Natural killer cell (primary cell): ENCODE results near the gene DNTT. TPM values are rescaled to one million over a fixed set of nuclear protein-coding genes. Genes with fewer than 3 reads are reported as not detected.
"Not testable (repeated sequence)": the region's sequence is repeated elsewhere in the genome, so short reads cannot be mapped to it uniquely, and the experiment has no call there.

Experiments used
- ATAC-seq, 3 donors: fragments of 150-1000 bp in 2 of 3; fragments of 200-7000 bp in 1 of 3; cut with Tn5 transposase; 1 replicate in 1 of 3; 2 replicates in 2 of 3; pipeline ENCODE4 v1.10.0; 2021; ENCODE audit warnings: mild to moderate bottlenecking in 2 of 3, moderate library complexity in 2 of 3
- DNase-seq, 2 donors: peaks; one replicate each; pipeline versions ENCODE4 v3.0.0 to v3.0.0-alpha.2; 2013 to 2021; ENCODE audit warnings: mixed read lengths in 1 of 2
- H3K27ac ChIP-seq: one replicate; pipeline ENCODE4 v1.5.1; 2013; ENCODE audit warnings: mild to moderate bottlenecking, low read length
- H3K27me3 ChIP-seq: one replicate; pipeline ENCODE4 v1.6.1; 2013; ENCODE audit warnings: low read length; ENCODE audit not compliant: control insufficient read depth, insufficient read depth
- H3K36me3 ChIP-seq: one replicate; pipeline ENCODE4 v1.6.1; 2013; ENCODE audit warnings: low read length; ENCODE audit not compliant: control insufficient read depth, insufficient read depth
- H3K4me1 ChIP-seq: one replicate; pipeline ENCODE4 v1.6.1; 2013; ENCODE audit warnings: low read length; ENCODE audit not compliant: control insufficient read depth, insufficient read depth
- H3K4me3 ChIP-seq: one replicate; pipeline ENCODE4 v1.5.1; 2013; ENCODE audit warnings: low read length
- H3K9me3 ChIP-seq: one replicate; pipeline ENCODE4 v1.6.1; 2013; ENCODE audit warnings: low read length; ENCODE audit not compliant: control insufficient read depth, insufficient read depth
- H3K27ac Mint-ChIP-seq, 2 donors: one replicate each; pipeline ENCODE4 v1.8.0; 2022; ENCODE audit warnings: mild to moderate bottlenecking in 2 of 2, mixed read lengths in 2 of 2, moderate library complexity in 1 of 2
- H3K27me3 Mint-ChIP-seq, 2 donors: one replicate each; pipeline ENCODE4 v1.8.0; 2022; ENCODE audit warnings: low read depth in 2 of 2, mixed read lengths in 2 of 2
- H3K36me3 Mint-ChIP-seq: one replicate; pipeline ENCODE4 v1.8.0; 2022; ENCODE audit warnings: mixed read lengths
- H3K4me1 Mint-ChIP-seq, 2 donors: one replicate each; pipeline ENCODE4 v1.8.0; 2022; ENCODE audit warnings: mixed read lengths in 2 of 2
- H3K4me3 Mint-ChIP-seq: one replicate; pipeline ENCODE4 v1.8.0; 2022; ENCODE audit warnings: mild to moderate bottlenecking, moderate library complexity, mixed read lengths
- H3K9me3 Mint-ChIP-seq, 2 donors: one replicate each; pipeline ENCODE4 v1.8.0; 2022; ENCODE audit warnings: mixed read lengths in 2 of 2
- CTCF ChIP-seq: fragments of 200-600 bp; IDR thresholded peaks from one replicate; pipeline ENCODE4 v1.8.0; 2022; ENCODE audit warnings: antibody characterized with exemption
- WGBS: methylation state at CpG from one replicate; pipeline ENCODE4 v1.1.7; 2013; ENCODE audit warnings: missing lambda C conversion rate; ENCODE audit not compliant: insufficient coverage; 5-methylcytosine and 5-hydroxymethylcytosine counted together
- intact Hi-C: fragments of 100-400 bp; cut with micrococcal nuclease; formaldehyde crosslinking; loops from one replicate; pipeline ENCODE4 v1.14.2; 2022
- total RNA-seq, 4 donors: library from RNA; stranded (reverse); fragments of 120-200 nt in 1 of 4; gene quantifications; one replicate each; pipeline versions ENCODE4 v1.2.3 to v1.2.4, GENCODE V29; 2013 to 2022

Gene DNTT
- total RNA-seq, 3 donors from 2014 or later (not counting 1 experiment from before 2014, with no cell fraction given): not detected

GRCh38 chr10:96301616-96302015 is 2.6 kb upstream of the DNTT start:
- Mint-ChIP-seq H3K9me3 (no peaks in the 10 kb centered on the region), H3K27me3 (peaks cover 8 to 19% of the 10 kb centered on the region in 2 donors), H3K4me1 (peaks cover 16 to 23% of the 10 kb centered on the region in 2 donors), H3K4me3 (no peak overlapping the region), H3K27ac (peak overlapping the region in 1 of 2 donors; percentile 10), H3K36me3 (no peaks in the 10 kb centered on the region)
- H3K36me3 ChIP-seq: no peaks in the 10 kb centered on the region
- no peaks in the 10 kb centered on the region for H3K9me3 ChIP-seq
- WGBS: 75% methylated on average over 1 of the region's 1 CpG
- no peak overlapping the region for H3K4me3 ChIP-seq
- H3K27ac ChIP-seq: no peak overlapping the region
- ATAC-seq: no peak
- H3K27me3 ChIP-seq: no peaks in the 10 kb centered on the region
- peaks cover 7% of the 10 kb centered on the region for H3K4me1 ChIP-seq
- intact Hi-C loops: no loop called here
- no peak for TF ChIP-seq CTCF
- DNase-seq: no peak

- no peaks in the 10 kb centered on the region for H3K9me3 ChIP-seq
- ATAC-seq (no peak), DNase-seq (no peak)
- Mint-ChIP-seq H3K4me1 (peaks cover 9 to 14% of the 10 kb centered on the region in 2 donors), H3K4me3 (no peak overlapping the region), H3K27me3 (peaks cover 15 to 25% of the 10 kb centered on the region in 2 donors), H3K9me3 (no peaks in the 10 kb centered on the region), H3K27ac (no peak overlapping the region), H3K36me3 (no peaks in the 10 kb centered on the region)
- no peaks in the 10 kb centered on the region for H3K36me3 ChIP-seq
- no peak for TF ChIP-seq CTCF
- no peak overlapping the region for H3K4me3 ChIP-seq
- 72% methylated on average over 3 of the region's 3 CpGs for WGBS
- no peak overlapping the region for H3K27ac ChIP-seq
- H3K4me1 ChIP-seq: peaks cover 3% of the 10 kb centered on the region
- H3K27me3 ChIP-seq: no peaks in the 10 kb centered on the region
- intact Hi-C loops: no loop called here
These were observed 785 bp downstream of the DNTT start for GRCh38 chr10:96305019-96305418.

- no peaks in the 10 kb centered on the region for H3K27me3 ChIP-seq
- Mint-ChIP-seq H3K4me1 (peaks cover under 1% of the 10 kb centered on the region in 2 donors), H3K4me3 (no peak overlapping the region), H3K27ac (no peak overlapping the region), H3K27me3 (peaks cover 13 to 17% of the 10 kb centered on the region in 2 donors), H3K9me3 (no peaks in the 10 kb centered on the region), H3K36me3 (no peaks in the 10 kb centered on the region)
- TF ChIP-seq CTCF: no peak
- H3K36me3 ChIP-seq: no peaks in the 10 kb centered on the region
- no peak overlapping the region for H3K4me3 ChIP-seq
- WGBS: 7% methylated on average over 8 of the region's 8 CpGs
- no peak overlapping the region for H3K27ac ChIP-seq
- ATAC-seq (no peak), DNase-seq (peak in 1 of 2 donors; percentile 46)
- intact Hi-C loops: no loop called here
- H3K9me3 ChIP-seq: no peaks in the 10 kb centered on the region
- H3K4me1 ChIP-seq: no peaks in the 10 kb centered on the region
These were observed 2.3 kb downstream of the DNTT start for GRCh38 chr10:96306516-96306915.

- H3K27me3 ChIP-seq, H3K9me3 Mint-ChIP-seq, H3K4me3 ChIP-seq, H3K4me1 ChIP-seq, H3K27ac Mint-ChIP-seq, H3K36me3 Mint-ChIP-seq, H3K27ac ChIP-seq, DNase-seq, intact Hi-C loops, H3K4me1 Mint-ChIP-seq, H3K9me3 ChIP-seq, H3K4me3 Mint-ChIP-seq, ATAC-seq, H3K36me3 ChIP-seq: not testable (repeated sequence)
- H3K27me3 Mint-ChIP-seq: peaks cover 19 to 23% of the 10 kb centered on the region in 2 donors
- WGBS: 58% methylated on average over 4 of the region's 4 CpGs
These were observed 4.6 kb downstream of the DNTT start for GRCh38 chr10:96308854-96309253.
